ENCODE results near the gene SNAPC4. TPM values are rescaled to one million over a fixed set of nuclear protein-coding genes. Genes with fewer than 3 reads are reported as not detected.

SNAPC4 gene, protein sequence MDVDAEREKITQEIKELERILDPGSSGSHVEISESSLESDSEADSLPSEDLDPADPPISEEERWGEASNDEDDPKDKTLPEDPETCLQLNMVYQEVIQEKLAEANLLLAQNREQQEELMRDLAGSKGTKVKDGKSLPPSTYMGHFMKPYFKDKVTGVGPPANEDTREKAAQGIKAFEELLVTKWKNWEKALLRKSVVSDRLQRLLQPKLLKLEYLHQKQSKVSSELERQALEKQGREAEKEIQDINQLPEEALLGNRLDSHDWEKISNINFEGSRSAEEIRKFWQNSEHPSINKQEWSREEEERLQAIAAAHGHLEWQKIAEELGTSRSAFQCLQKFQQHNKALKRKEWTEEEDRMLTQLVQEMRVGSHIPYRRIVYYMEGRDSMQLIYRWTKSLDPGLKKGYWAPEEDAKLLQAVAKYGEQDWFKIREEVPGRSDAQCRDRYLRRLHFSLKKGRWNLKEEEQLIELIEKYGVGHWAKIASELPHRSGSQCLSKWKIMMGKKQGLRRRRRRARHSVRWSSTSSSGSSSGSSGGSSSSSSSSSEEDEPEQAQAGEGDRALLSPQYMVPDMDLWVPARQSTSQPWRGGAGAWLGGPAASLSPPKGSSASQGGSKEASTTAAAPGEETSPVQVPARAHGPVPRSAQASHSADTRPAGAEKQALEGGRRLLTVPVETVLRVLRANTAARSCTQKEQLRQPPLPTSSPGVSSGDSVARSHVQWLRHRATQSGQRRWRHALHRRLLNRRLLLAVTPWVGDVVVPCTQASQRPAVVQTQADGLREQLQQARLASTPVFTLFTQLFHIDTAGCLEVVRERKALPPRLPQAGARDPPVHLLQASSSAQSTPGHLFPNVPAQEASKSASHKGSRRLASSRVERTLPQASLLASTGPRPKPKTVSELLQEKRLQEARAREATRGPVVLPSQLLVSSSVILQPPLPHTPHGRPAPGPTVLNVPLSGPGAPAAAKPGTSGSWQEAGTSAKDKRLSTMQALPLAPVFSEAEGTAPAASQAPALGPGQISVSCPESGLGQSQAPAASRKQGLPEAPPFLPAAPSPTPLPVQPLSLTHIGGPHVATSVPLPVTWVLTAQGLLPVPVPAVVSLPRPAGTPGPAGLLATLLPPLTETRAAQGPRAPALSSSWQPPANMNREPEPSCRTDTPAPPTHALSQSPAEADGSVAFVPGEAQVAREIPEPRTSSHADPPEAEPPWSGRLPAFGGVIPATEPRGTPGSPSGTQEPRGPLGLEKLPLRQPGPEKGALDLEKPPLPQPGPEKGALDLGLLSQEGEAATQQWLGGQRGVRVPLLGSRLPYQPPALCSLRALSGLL (N-terminal part only)
- 10 to 100 TPM; 12.4 to 16.8 TPM for total RNA-seq

DNA sequence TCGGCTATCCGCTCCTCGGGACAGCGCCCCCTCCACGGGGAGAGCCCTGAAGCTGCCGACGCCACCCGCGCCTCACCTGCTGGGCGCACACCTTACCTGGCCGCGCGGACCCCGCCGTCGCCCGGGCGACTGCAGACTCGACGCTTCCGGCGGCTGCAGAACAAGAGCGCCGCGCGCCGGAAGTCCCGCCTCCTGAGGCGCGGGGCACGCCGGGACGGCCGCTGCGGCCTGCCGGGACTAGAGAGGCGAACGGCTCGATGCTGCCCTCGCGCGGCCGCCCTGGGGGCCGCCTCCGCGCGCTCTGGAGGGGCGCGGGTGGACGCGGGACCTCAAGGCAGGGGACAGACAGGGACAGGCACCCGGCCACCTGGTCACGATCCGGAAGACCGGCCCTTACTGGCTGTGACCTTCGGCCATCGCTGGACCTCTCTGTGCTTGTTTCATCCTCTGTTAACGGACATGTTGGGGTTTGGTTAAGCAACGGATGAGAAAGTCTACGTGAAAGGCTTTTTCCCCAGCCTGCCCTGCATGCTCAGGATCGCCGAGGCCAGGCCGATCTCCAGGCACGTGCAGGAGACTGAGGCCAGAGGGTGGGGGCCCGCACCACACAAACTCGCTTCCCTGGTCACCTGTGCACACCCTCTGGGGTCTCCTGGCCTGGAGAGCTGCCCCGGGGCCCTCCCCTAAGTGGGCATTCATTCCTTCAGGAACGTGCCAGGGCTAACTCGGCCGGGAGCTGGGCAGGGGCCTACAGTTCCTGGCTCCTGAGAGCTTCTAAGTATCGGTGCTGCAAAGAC is at the start of gene SNAPC4:
SNAPC4 (minus strand) TSS at position 133 of the 797 bp plus-strand sequence. CDS start 1,742 bp downstream, outside the sequence.
- CTCF ChIA-PET, result interaction anchor here (0.7 to 2.0 kb wide), 4 partner anchors 9 to 158 kb away, joined by 3 to 14 read pairs (median 9); partner anchors contain the start of genes DNLZ, ENTR1 and PMPCA
- POLR2A ChIA-PET, result no interaction called here
- H3K4me1 Mint-ChIP-seq, result peaks cover 50% of the 10 kb centered on the region

DNA sequence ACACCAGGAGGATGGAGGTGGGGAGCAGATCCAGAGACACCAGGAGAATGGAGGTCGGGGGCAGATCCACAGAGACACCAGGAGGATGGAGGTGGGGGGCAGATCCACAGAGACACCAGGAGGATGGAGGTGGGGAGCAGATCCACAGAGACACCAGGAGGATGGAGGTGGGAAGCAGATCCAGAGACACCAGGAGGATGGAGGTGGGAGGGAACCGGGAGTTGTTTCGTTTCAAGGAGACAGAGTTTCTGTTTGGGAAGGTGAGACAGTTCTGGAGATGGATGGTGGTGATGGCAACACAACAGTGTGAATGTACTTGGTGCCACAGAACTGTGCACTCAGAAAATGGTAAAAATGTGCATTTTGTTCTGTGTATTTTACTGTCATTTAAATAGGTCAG is 48.7 kb upstream of the SNAPC4 start:
- Mint-ChIP-seq H3K4me1 (no peaks in the 10 kb centered on the region), H3K36me3 (ENCODE audit: low read depth) (peaks cover 55% of the 10 kb centered on the region), H3K27ac (no peak overlapping the region), H3K9me3 (ENCODE audit: low read depth) (no peaks in the 10 kb centered on the region), H3K4me3 (no peak overlapping the region), H3K27me3 (no peaks in the 10 kb centered on the region)
- intact Hi-C loops (cut with DNase I, micrococcal nuclease), result no loop called here
- DNase-seq (no peak), ATAC-seq (no peak)
- ChIA-PET CTCF (no interaction called here), POLR2A (no interaction called here)

More for the DNA sequence above, at the start of gene SNAPC4:
- peak; percentile 68 for ATAC-seq
- Mint-ChIP-seq H3K27me3 (no peaks in the 10 kb centered on the region), H3K4me3 (peak within 1 kb of the TSS; percentile 86), H3K9me3 (ENCODE audit: low read depth) (no peaks in the 10 kb centered on the region), H3K36me3 (ENCODE audit: low read depth) (peaks cover 50% of the 10 kb centered on the region), H3K27ac (peak within 1 kb of the TSS; percentile 80)
- intact Hi-C loops (cut with DNase I, micrococcal nuclease), result loop anchor here (1.0 to 5.0 kb wide), 15 partner anchors 10 to 493 kb away; partner anchors contain the start of genes ENTR1 (in 2 of the 2), INPP5E (in 2 of the 2), PMPCA (in 2 of the 2) and CAMSAP1 (in 1 of the 2)
- peak; percentile 93 for DNase-seq

DNA sequence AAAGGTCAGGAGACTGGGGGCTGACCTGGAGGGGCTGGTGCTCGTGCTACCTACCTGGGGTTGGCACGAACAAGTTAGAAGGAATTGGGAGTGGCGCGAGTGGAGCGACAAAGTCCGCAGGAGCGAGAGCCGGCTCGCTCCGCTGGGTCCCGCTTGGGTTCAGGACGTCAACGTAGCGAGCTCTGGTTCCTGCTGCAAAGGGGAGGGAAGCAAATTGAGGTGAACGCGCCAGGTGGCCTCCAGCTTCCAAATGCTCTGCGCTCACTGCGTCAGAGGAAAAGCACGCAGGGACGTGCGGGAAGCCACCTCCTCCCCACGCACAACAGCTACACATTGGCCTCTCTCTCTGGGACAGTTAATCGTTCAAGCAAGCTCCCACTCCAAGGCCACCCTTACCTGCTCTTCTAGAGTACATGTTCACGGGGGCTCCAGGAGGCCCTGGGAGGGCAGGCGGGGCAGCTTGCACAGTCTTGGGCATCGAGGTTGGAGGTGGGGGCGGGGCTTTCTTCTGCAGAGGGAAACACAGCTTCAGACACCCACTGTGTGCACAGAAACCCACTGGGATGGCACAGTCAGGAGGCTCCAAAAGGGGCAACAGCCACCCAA is 47.3 kb upstream of the SNAPC4 start:
- ChIA-PET CTCF (interaction anchor here (0.6 kb wide), 1 partner anchor 25 kb away, joined by 4 read pairs; no protein-coding TSS in a partner anchor), POLR2A (no interaction called here)
- Mint-ChIP-seq H3K9me3 (ENCODE audit: low read depth) (no peaks in the 10 kb centered on the region), H3K27ac (no peak overlapping the region), H3K4me1 (no peaks in the 10 kb centered on the region), H3K36me3 (ENCODE audit: low read depth) (peaks cover 56% of the 10 kb centered on the region), H3K4me3 (no peak overlapping the region), H3K27me3 (no peaks in the 10 kb centered on the region)
- intact Hi-C loops (cut with DNase I, micrococcal nuclease), result no loop called here
- ATAC-seq (no peak), DNase-seq (no peak)

DNA sequence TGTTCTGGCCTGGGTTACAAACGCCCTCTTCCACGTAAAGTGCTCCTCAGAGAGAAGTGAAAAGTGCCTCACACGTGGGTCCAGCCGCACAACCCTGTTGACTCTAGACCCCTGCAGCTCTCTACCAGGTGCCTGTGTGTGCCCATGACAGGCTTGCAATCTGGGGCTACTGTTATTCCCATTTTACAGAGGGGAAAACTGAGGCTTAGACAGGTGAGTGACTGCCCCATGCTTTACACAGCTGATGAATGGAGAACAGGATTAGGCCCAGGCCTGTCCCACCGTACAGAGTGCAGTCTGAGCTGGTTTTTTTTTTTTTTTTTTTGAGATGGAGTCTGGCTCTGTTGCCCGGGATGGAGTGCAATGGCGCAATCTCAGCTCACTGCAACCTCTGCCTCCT is 45.8 kb upstream of the SNAPC4 start:
- H3K4me3 Mint-ChIP-seq, result no peak overlapping the region
- intact Hi-C loops (cut with DNase I, micrococcal nuclease), result no loop called here
- peaks cover 48% of the 10 kb centered on the region for H3K36me3 Mint-ChIP-seq (ENCODE audit: low read depth)
- DNase-seq, result no peak
- ChIA-PET POLR2A (interaction anchor here (1.0 kb wide), 1 partner anchor 7 kb away, joined by 3 read pairs; no protein-coding TSS in a partner anchor), CTCF (no interaction called here)
- H3K27me3 Mint-ChIP-seq, result no peaks in the 10 kb centered on the region
- no peak overlapping the region for H3K27ac Mint-ChIP-seq
- H3K9me3 Mint-ChIP-seq (ENCODE audit: low read depth), result no peaks in the 10 kb centered on the region
- ATAC-seq, result no peak
- no peaks in the 10 kb centered on the region for H3K4me1 Mint-ChIP-seq

DNA sequence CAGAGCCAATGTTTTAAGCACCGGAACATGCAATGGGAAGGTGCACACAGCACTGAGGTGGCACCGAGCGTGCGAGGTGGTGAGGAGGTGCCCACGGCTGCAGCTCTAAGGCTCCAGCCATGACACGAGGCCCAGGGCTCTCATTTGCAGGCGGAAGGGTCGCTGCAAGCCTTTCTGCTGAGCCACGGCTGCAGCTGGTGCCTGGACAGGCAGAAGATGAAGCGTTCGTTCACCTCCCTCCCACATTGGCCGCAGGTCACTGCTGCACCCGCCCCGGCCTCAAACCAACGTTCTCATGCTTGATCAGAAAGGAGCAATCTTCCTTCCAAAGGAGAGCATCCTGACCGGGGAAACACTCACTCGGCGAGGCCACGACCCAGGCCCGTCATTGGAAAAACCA is 44.1 kb upstream of the SNAPC4 start:
- H3K4me1 Mint-ChIP-seq, result no peaks in the 10 kb centered on the region
- ChIA-PET CTCF (interaction anchor here (1.3 kb wide), 1 partner anchor 10 kb away, joined by 5 read pairs; no protein-coding TSS in a partner anchor), POLR2A (interaction anchor here (0.8 kb wide), 1 partner anchor 85 kb away, joined by 3 read pairs; no protein-coding TSS in a partner anchor)
- ATAC-seq (no peak), DNase-seq (no peak)
- peaks cover 43% of the 10 kb centered on the region for H3K36me3 Mint-ChIP-seq (ENCODE audit: low read depth)
- no peaks in the 10 kb centered on the region for H3K9me3 Mint-ChIP-seq (ENCODE audit: low read depth)
- intact Hi-C loops (cut with DNase I, micrococcal nuclease), result no loop called here
- H3K4me3 Mint-ChIP-seq, result no peak overlapping the region
- no peaks in the 10 kb centered on the region for H3K27me3 Mint-ChIP-seq
- no peak overlapping the region for H3K27ac Mint-ChIP-seq

DNA sequence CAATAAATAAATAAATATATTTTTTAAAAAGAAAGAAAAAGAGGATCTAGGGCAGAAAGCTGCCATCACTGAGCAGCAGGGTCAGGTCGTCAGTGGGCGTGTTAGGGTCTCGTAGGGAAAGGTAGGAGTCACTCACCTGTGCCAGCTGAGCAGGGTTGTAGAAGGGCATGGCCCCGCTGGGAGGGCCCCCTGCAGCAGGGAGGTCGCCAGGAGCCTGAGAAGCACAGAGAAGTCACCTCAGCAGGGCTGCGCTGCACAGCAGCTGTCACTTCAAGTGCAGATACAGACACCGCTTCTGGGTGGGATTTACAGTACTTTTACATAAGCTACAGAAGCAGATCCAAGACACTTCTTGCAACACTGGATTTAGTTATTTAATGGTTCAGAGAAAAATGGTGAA is 43.7 kb upstream of the SNAPC4 start:
- ATAC-seq (no peak), DNase-seq (no peak)
- Mint-ChIP-seq H3K27ac (no peak overlapping the region), H3K4me1 (no peaks in the 10 kb centered on the region), H3K36me3 (ENCODE audit: low read depth) (peaks cover 43% of the 10 kb centered on the region), H3K9me3 (ENCODE audit: low read depth) (no peaks in the 10 kb centered on the region), H3K27me3 (no peaks in the 10 kb centered on the region), H3K4me3 (no peak overlapping the region)
- POLR2A ChIA-PET, result interaction anchor here (0.8 kb wide), 1 partner anchor 86 kb away, joined by 3 read pairs; no protein-coding TSS in a partner anchor
- intact Hi-C loops (cut with DNase I, micrococcal nuclease), result no loop called here
- CTCF ChIA-PET, result interaction anchor here (1.3 kb wide), 1 partner anchor 10 kb away, joined by 5 read pairs; no protein-coding TSS in a partner anchor

DNA sequence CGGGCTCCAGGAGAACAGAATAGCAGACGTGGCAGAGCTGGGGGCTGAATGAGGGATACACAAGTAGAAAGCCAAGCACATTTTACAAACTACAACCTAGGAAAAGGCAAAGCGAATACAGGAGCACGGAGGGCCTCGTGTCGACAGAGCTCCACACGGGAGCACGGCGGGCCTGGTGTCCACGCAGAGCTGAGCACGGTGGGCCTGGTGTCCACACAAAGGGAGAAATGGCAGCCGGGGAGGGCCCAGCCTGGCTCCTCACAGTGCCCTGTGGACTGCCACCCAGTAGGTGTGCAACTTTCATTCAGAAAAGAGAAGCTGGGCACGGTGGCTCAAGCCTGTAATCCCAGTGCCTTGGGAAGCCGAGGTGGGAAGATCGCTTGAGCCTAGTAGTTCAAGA is 43.1 kb upstream of the SNAPC4 start:
- Mint-ChIP-seq H3K27ac (no peak overlapping the region), H3K27me3 (no peaks in the 10 kb centered on the region), H3K9me3 (ENCODE audit: low read depth) (no peaks in the 10 kb centered on the region), H3K4me1 (peaks cover 4% of the 10 kb centered on the region), H3K36me3 (ENCODE audit: low read depth) (peaks cover 40% of the 10 kb centered on the region), H3K4me3 (no peak overlapping the region)
- ChIA-PET CTCF (interaction anchor here (0.9 to 1.3 kb wide), 2 partner anchors 11 to 30 kb away, joined by 3 to 5 read pairs; no protein-coding TSS in a partner anchor), POLR2A (no interaction called here)
- ATAC-seq (no peak), DNase-seq (no peak)
- intact Hi-C loops (cut with DNase I, micrococcal nuclease), result no loop called here

DNA sequence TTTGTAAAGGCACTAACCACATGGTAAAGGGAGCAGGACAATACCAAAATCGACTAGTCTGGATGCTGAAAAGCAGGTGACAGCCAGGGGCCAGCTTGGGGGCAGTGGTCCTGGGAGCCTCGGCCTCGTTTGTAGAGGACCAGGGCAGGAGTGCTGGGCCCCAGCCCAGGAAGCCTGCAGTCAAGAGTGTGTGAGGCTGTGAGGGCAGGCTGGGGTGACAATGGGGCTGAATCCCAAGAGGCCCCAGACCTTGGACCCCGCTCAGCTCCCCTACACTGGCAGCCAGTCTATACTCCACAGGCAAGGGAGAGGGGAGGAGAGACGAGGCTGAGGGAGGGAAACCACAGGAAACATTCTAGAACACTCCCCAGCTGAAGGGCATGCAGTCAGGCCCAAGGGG is 42.3 kb upstream of the SNAPC4 start:
- Mint-ChIP-seq H3K9me3 (ENCODE audit: low read depth) (no peaks in the 10 kb centered on the region), H3K27ac (no peak overlapping the region), H3K27me3 (no peaks in the 10 kb centered on the region), H3K4me1 (peaks cover 12% of the 10 kb centered on the region), H3K36me3 (ENCODE audit: low read depth) (peaks cover 33% of the 10 kb centered on the region), H3K4me3 (no peak overlapping the region)
- no peak for ATAC-seq
- ChIA-PET POLR2A (interaction anchor here (1.1 kb wide), 1 partner anchor 79 kb away, joined by 3 read pairs; the partner anchor contains the start of gene DNLZ), CTCF (interaction anchor here (0.6 to 0.9 kb wide), 3 partner anchors 11 to 31 kb away, joined by 3 read pairs; no protein-coding TSS in a partner anchor)
- intact Hi-C loops (cut with DNase I, micrococcal nuclease), result no loop called here
- no peak for DNase-seq

DNA sequence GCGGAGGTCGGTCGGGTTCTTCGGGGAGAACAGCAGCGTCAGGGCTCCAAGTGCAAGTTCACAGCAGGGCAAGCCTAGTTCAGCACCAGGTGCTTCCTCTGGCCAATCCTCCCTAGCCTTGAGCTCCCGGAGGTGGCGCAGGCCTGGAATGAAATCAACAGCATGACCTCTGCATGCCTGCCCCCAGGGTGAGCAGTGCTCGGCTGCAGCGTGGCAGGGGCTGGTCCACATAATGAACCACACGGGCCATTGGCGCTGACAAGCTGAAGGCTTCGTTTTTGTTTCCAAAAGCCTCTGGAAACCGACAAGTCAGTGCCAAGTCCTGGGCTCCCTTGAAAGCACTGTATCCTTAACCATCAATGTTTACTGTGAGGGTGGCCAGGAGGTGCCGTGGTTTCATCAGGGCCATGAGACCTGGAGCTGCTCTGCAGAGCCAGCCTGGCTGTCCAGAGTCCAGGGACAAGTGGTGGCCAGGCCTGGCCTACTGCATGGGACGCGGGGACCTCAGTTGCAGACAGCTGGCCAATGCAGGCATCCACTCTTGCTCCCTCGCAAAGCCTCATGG is 41.8 kb upstream of the SNAPC4 start:
- Mint-ChIP-seq H3K4me1 (peaks cover 17% of the 10 kb centered on the region), H3K36me3 (ENCODE audit: low read depth) (peaks cover 29% of the 10 kb centered on the region), H3K4me3 (no peak overlapping the region), H3K27me3 (no peaks in the 10 kb centered on the region), H3K27ac (no peak overlapping the region), H3K9me3 (ENCODE audit: low read depth) (no peaks in the 10 kb centered on the region)
- intact Hi-C loops (cut with DNase I, micrococcal nuclease), result no loop called here
- DNase-seq (no peak), ATAC-seq (no peak)
- CTCF ChIA-PET, result interaction anchor here (0.6 kb wide), 1 partner anchor 12 kb away, joined by 3 read pairs; no protein-coding TSS in a partner anchor
- POLR2A ChIA-PET, result interaction anchor here (1.1 kb wide), 1 partner anchor 78 kb away, joined by 3 read pairs; the partner anchor contains the start of gene DNLZ
